ENCODE results near the gene ZFP36L2.

DNA sequence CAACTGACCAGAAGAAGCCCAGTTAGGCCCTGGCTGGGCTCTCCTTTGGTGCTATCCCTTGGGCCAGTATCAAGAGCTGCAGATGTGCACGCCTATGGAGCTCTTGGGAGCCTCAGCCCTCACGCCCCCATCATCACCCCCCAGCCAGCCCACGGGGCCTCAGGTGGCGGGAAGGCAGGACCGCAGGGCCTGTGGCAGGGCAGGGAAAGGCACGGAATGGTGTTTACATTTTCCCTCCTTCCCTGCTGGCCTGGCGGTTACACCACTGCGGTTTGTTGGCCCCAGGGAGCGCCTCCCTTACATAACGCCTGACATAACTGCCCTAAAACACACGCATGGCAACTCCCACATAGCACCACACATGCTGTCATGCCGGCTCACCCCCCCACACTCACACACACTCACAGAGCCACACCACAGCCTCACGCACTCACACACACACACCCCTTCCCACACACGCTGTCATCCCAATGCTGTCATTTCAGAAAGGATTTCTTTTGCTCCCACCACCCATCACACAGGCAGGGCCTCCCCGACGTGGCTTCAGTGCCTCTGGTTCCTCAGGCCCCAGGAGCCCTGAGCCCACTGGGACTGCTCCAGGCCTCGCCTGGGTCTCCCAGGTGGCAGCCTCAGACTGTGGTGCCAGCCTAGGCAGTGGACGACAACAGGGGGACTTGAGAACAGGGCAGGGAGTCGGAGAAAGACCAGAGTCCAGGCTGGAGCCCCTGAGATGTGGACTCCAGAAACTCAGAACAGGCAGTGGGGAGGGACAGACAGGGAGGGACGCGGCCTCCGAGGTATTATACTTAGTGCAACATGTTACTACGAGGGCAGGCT is 15.7 kb downstream of the ZFP36L2 start:
- TF ChIP-seq SMARCB1 (IDR thresholded peaks at IDR 0.05; ENCODE audit: insufficient read length, low read depth) (no peak), POLR2A (conservative IDR thresholded peaks at IDR 0.05) (no peak), NR3C1 (CRISPR knock-in tag; IDR thresholded peaks at IDR 0.05) (no peak), POLR3A (IDR thresholded peaks at IDR 0.05; ENCODE audit: borderline replicate concordance, extremely low read depth, insufficient read depth, insufficient read length) (no peak), TAF1 (IDR thresholded peaks at IDR 0.05; ENCODE audit: control insufficient read depth, extremely low read depth, insufficient read depth, low read length, severe bottlenecking) (peak; percentile 22), GTF2E2 (tag; IDR thresholded peaks at IDR 0.05) (no peak), MYC (IDR thresholded peaks at IDR 0.05; ENCODE audit: low read depth, low read length) (peak; percentile 45; the same call in 1 of the 2 replicates), MYC (CRISPR knock-in tag; IDR thresholded peaks at IDR 0.05; ENCODE audit: borderline replicate concordance, low read depth) (0 out of 2 replicates have a peak, but pooled peaks have one; percentile 22), EHMT2 (IDR thresholded peaks at IDR 0.05) (no peak)
- TF ChIP-seq, protein P1, sequence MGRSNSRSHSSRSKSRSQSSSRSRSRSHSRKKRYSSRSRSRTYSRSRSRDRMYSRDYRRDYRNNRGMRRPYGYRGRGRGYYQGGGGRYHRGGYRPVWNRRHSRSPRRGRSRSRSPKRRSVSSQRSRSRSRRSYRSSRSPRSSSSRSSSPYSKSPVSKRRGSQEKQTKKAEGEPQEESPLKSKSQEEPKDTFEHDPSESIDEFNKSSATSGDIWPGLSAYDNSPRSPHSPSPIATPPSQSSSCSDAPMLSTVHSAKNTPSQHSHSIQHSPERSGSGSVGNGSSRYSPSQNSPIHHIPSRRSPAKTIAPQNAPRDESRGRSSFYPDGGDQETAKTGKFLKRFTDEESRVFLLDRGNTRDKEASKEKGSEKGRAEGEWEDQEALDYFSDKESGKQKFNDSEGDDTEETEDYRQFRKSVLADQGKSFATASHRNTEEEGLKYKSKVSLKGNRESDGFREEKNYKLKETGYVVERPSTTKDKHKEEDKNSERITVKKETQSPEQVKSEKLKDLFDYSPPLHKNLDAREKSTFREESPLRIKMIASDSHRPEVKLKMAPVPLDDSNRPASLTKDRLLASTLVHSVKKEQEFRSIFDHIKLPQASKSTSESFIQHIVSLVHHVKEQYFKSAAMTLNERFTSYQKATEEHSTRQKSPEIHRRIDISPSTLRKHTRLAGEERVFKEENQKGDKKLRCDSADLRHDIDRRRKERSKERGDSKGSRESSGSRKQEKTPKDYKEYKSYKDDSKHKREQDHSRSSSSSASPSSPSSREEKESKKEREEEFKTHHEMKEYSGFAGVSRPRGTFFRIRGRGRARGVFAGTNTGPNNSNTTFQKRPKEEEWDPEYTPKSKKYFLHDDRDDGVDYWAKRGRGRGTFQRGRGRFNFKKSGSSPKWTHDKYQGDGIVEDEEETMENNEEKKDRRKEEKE (IDR thresholded peaks at IDR 0.05; ENCODE audit: borderline replicate concordance in 1 of 2, control insufficient read depth in 1 of 2, low read depth in 2 of 2, low read length in 1 of 2): 0 out of 4 replicates have a peak, but pooled peaks of 1 of the 2 experiments have one; percentile 30

Data from K562 (cell line).